Activated T-cell treated with anti-CD3 and anti-CD28 coated beads, Interleukin-2, amount 50 U/mL, for 72 hours (primary cell): ENCODE results near the gene FHOD3. TPM values are rescaled to one million over a fixed set of nuclear protein-coding genes. Genes with fewer than 3 reads are reported as not detected.

Experiments
- ATAC-seq, 2 donors: fragments of 150-1000 bp; cut with Tn5 transposase; replicated peaks in 1 of 2; 2 replicates each; pipeline ENCODE4 v1.10.0; 2021; ENCODE audit warnings: moderate library complexity in 2 of 2, mild to moderate bottlenecking in 1 of 2
- DNase-seq, 2 donors: peaks; one replicate each; pipeline ENCODE4 v3.0.0; 2021 to 2022; ENCODE audit warnings: mixed read lengths in 1 of 2
- H3K27ac Mint-ChIP-seq: one replicate; pipeline ENCODE4 v1.8.0; 2022; ENCODE audit warnings: mild to moderate bottlenecking, moderate library complexity, mixed read lengths
- H3K27me3 Mint-ChIP-seq: one replicate; pipeline ENCODE4 v1.8.0; 2022; ENCODE audit warnings: low read depth, mixed read lengths
- H3K36me3 Mint-ChIP-seq, 2 donors: one replicate each; pipeline ENCODE4 v1.8.0; 2022; ENCODE audit warnings: mixed read lengths in 2 of 2, mild to moderate bottlenecking in 1 of 2; ENCODE audit not compliant: insufficient read depth in 2 of 2
- H3K4me1 Mint-ChIP-seq: one replicate; pipeline ENCODE4 v1.8.0; 2022; ENCODE audit warnings: low read depth, mixed read lengths
- H3K4me3 Mint-ChIP-seq, 2 donors: one replicate each; pipeline ENCODE4 v1.8.0; 2022; ENCODE audit warnings: mild to moderate bottlenecking in 2 of 2, mixed read lengths in 2 of 2, moderate library complexity in 2 of 2
- H3K9me3 Mint-ChIP-seq, 2 donors: one replicate each; pipeline ENCODE4 v1.8.0; 2022; ENCODE audit warnings: mixed read lengths in 2 of 2
- total RNA-seq, 2 donors: library from RNA; stranded (reverse); gene quantifications; one replicate each; pipeline ENCODE4 v1.2.3, GENCODE V29; 2022

The FHOD3 gene
- total RNA-seq, 2 donors from 2014 or later: 0.28 TPM; not detected in 1

DNA sequence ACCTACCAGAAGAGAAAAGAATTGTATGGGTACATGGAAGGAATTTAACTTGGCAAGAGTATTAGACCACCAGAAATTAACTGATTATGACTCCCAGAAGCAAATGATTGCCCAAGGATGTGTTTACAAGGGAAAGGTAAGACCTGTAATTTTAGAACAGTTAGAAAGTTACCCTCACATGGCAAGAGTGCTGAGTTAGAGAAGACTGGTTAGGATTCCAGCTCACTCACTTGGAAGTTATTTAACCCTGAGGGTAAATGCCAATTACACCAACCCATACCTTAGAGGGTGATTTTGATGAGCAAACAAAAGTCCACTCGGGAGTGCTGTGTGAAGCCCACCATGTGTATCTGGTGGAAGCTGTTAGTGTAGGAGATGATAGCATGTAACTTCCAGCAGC lies 361.1 kb downstream of the FHOD3 start:
- no peaks in the 10 kb centered on the region for H3K4me1 Mint-ChIP-seq
- H3K27ac Mint-ChIP-seq: no peak overlapping the region
- peaks cover 24% of the 10 kb centered on the region for H3K27me3 Mint-ChIP-seq
- no peaks in the 10 kb centered on the region for H3K9me3 Mint-ChIP-seq
- H3K4me3 Mint-ChIP-seq: no peak overlapping the region
- DNase-seq (no peak), ATAC-seq (no peak)
- no peaks in the 10 kb centered on the region for H3K36me3 Mint-ChIP-seq

DNA sequence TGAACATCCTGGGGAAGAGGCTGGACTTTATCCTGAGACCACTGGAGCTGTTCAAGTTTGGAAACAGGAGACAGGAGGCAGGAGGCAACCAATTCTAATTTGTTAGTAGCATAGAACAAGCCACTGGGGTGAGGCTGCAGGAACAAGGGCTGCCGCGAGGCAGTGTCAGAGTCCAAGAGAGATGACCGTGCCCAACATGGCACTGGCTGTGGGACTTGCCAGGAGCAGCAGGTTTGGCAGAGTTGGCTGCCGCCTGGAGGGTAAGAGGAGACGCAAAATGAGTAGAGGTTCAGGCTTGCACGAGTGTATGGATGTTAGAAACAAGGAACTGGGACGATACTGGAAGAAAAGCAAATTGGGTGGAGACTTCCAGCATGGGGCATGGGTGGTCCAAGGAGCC lies 362.8 kb downstream of the FHOD3 start:
- Mint-ChIP-seq H3K4me1 (no peaks in the 10 kb centered on the region), H3K27me3 (peaks cover 18% of the 10 kb centered on the region), H3K9me3 (no peaks in the 10 kb centered on the region), H3K27ac (no peak overlapping the region), H3K4me3 (no peak overlapping the region), H3K36me3 (no peaks in the 10 kb centered on the region)
- DNase-seq (no peak), ATAC-seq (no peak)

DNA sequence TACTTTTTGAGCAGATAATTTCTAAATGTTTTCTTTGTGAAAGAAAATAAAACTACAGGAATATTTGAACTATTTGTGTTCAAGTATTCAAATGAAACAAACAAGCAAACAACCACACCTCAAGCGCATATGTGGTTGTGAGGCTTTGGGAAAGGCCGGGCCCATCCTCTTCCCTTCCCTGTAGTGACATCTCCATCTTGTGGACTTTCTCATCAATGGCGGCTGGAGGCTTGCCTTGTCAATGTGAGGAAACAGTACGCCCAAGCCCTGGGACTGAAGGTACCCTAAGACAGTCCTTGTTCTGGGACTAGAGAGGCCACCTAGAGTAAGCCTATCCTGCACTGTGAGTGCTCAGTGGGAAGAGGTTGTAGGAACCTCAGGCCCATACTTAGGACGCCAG lies 364.5 kb downstream of the FHOD3 start:
- peaks cover 16% of the 10 kb centered on the region for H3K27me3 Mint-ChIP-seq
- no peaks in the 10 kb centered on the region for H3K36me3 Mint-ChIP-seq
- no peak overlapping the region for H3K27ac Mint-ChIP-seq
- DNase-seq: no peak
- no peak overlapping the region for H3K4me3 Mint-ChIP-seq
- H3K4me1 Mint-ChIP-seq: no peaks in the 10 kb centered on the region
- H3K9me3 Mint-ChIP-seq: no peaks in the 10 kb centered on the region
- ATAC-seq: no peak

DNA sequence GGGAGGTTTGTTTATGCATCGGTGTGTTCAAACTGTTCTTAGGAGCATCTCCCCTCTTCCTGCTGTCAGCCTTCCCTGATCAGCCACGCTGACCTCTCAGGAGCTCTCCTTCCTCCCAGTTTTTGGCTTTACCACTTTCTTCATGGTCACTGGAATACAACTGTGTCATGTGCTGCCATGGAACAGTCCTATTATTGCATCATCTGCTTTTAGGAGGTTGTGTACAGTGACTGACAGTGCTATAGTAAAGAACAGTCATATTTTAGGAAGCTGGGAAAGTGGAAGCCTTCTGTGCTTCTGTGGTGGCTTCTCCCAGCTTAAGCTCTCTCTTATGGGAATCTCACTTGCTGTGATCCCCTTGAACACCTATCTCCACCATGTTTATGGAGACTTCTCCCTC lies 365.8 kb downstream of the FHOD3 start:
- Mint-ChIP-seq H3K4me1 (no peaks in the 10 kb centered on the region), H3K36me3 (no peaks in the 10 kb centered on the region), H3K4me3 (no peak overlapping the region), H3K9me3 (no peaks in the 10 kb centered on the region), H3K27ac (no peak overlapping the region), H3K27me3 (peaks cover 10% of the 10 kb centered on the region)
- no peak for DNase-seq
- ATAC-seq: no peak

DNA sequence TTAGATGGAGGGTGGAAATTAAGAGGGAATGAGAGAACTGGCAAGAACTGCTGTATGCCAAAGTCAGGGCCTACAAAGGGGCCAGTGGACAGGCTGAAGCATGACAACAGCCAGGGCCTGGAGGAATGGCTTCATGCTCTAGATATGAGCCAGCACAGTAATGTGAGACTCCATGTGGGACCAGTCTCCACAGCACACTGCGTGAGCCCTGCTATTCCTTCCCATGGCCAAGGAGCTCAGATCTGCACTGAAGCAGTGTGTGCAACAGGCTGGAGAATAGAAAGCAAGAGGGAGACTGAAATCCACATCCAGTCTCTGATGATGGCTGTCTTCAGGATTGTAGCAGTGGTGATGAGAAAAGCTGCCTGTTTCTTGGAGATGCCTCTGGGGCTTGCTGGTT lies 368.4 kb downstream of the FHOD3 start:
- no peak for DNase-seq
- no peak overlapping the region for H3K4me3 Mint-ChIP-seq
- H3K27me3 Mint-ChIP-seq: peaks cover 23% of the 10 kb centered on the region
- H3K36me3 Mint-ChIP-seq: no peaks in the 10 kb centered on the region
- H3K9me3 Mint-ChIP-seq: no peaks in the 10 kb centered on the region
- ATAC-seq: no peak
- H3K4me1 Mint-ChIP-seq: no peaks in the 10 kb centered on the region
- no peak overlapping the region for H3K27ac Mint-ChIP-seq

DNA sequence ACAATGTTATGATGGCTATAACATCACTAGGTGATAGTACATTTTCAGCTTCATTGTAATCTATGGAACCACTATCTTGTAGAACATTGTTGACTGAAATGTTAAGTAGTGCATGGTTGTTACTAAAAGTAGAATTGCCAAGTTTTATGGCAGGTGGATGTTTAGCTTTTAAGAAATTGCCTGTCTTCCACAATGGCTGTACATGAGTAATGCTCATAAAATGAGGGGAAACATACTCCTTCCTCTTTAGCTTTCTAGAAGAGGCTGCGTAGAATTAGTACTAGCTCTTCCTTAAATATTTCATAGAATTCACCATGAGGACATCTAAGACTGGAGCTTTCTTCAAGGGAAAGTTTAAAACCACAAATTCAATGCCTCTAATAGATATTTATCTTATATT lies 370.3 kb downstream of the FHOD3 start:
- ATAC-seq (no peak), DNase-seq (no peak)
- no peaks in the 10 kb centered on the region for H3K4me1 Mint-ChIP-seq
- H3K27me3 Mint-ChIP-seq: peaks cover 39% of the 10 kb centered on the region
- no peak overlapping the region for H3K27ac Mint-ChIP-seq
- no peaks in the 10 kb centered on the region for H3K36me3 Mint-ChIP-seq
- no peak overlapping the region for H3K4me3 Mint-ChIP-seq
- H3K9me3 Mint-ChIP-seq: no peaks in the 10 kb centered on the region

DNA sequence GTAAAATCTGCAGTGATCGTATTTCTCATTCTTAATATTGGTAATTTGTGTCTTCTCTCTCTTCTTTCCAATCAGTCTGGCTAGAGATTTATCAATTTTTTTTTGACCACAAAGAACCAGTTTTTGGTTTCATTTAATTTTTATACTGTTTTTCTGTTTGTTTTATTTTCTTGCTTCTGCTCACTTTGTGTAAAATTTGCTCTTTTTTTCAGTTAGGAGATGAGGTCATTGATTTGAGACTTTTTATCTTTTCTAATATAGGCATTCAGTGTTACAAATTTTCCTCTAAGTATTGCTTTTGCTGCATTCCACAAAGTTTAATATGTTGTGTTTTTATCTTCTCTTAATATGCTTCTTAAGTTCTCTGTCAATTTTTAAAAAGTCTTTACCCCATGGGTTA lies 370.8 kb downstream of the FHOD3 start:
- peaks cover 44% of the 10 kb centered on the region for H3K27me3 Mint-ChIP-seq
- H3K9me3 Mint-ChIP-seq: no peaks in the 10 kb centered on the region

DNA sequence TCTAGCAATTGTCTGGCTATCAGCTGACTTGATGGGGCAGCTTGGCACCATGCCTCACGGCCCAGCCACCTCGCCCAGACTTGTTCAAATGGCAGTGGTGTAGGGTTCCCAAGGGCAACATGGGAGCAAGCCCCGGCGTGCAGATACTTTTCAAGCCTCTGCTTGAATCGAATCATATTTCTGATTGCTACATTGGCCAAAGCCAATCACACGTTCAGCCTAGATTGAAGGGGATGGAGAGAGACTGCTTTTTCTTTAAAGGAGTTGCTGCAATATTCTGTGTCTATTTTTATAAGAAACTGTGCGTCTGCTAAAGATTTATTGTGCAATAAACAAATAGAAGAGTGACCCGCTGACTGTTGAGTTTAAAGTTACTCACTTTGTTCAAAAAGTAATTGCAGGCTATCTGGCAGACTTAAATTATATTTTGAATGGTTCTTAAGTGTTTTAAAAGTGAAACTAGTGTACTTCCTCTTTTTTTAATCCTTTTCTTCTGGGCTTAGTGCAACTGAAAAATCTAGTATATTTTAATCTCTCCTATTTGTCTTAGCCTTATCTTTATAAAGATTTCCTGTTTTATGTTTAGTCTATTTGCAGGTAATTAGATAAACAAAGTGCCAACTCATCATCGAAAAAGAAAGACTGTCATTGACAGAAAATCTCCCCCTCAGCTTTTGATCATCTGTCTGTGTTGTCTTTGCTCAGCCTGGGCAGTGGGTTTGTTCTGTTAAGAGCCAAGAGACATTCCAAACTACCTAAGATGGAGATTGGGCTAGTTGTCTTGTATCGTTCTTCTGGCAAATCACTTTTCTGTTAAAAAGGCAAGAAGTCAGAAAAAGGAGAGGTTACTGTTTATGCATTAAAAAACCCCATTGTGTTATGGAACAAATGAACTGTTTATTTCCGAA lies 375.2 kb downstream of the FHOD3 start:
- Mint-ChIP-seq H3K27me3 (peaks cover 33% of the 10 kb centered on the region), H3K36me3 (no peaks in the 10 kb centered on the region), H3K9me3 (no peaks in the 10 kb centered on the region), H3K4me3 (peak overlapping the region in 1 of 2 donors; percentile 7), H3K4me1 (no peaks in the 10 kb centered on the region), H3K27ac (no peak overlapping the region)
- ATAC-seq (no peak), DNase-seq (no peak)

More for the DNA sequence above, 370.8 kb downstream of the FHOD3 start:
- H3K36me3 Mint-ChIP-seq: no peaks in the 10 kb centered on the region
- ATAC-seq (no peak), DNase-seq (no peak)
- no peak overlapping the region for H3K27ac Mint-ChIP-seq
- H3K4me1 Mint-ChIP-seq: no peaks in the 10 kb centered on the region
- H3K4me3 Mint-ChIP-seq: no peak overlapping the region

DNA sequence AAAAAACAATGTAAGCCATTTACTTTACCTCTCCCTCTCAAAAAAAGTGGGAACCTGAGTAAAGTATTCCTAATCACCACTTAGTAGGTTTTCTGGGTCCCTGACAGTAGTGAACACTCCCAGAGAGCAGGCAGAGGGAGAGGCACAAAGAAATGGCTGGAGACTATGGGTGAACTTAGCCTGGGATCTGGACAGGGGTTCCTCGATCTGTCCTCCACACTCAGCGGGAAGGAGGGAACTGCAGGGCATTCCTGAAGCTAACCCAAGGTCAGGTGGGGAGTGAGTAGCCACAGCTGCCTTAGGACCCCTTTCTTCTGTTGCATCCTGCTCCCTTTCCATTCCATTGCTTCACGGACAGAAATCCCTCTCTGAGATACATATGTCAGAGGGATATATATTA lies 375.9 kb downstream of the FHOD3 start:
- H3K4me3 Mint-ChIP-seq: no peak overlapping the region
- no peak overlapping the region for H3K27ac Mint-ChIP-seq
- H3K4me1 Mint-ChIP-seq: no peaks in the 10 kb centered on the region
- H3K9me3 Mint-ChIP-seq: no peaks in the 10 kb centered on the region
- ATAC-seq (no peak), DNase-seq (no peak)
- no peaks in the 10 kb centered on the region for H3K36me3 Mint-ChIP-seq
- H3K27me3 Mint-ChIP-seq: peaks cover 33% of the 10 kb centered on the region

DNA sequence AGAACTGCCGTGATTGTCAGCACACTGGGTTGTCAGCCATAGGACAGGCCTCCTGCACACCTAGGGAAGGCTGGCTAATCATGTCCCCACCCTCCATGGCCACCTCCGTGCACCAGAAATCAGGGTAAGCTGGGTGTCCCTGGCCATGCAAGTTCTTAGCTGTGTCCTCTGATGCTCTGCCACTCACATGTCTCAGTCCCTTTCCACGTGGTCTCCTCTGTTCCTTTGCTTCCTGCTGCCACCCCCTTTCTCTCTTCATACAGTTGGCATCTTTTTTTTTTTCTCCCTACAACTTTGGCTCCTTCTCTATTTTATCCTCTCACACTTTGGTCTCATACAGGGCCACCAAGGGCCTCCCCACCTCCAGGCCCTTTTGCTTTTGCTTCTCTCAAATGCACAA lies 377.6 kb downstream of the FHOD3 start:
- Mint-ChIP-seq H3K27ac (no peak overlapping the region), H3K36me3 (no peaks in the 10 kb centered on the region), H3K4me3 (no peak overlapping the region), H3K27me3 (peaks cover 28% of the 10 kb centered on the region), H3K4me1 (no peaks in the 10 kb centered on the region), H3K9me3 (no peaks in the 10 kb centered on the region)
- no peak for DNase-seq
- no peak for ATAC-seq

DNA sequence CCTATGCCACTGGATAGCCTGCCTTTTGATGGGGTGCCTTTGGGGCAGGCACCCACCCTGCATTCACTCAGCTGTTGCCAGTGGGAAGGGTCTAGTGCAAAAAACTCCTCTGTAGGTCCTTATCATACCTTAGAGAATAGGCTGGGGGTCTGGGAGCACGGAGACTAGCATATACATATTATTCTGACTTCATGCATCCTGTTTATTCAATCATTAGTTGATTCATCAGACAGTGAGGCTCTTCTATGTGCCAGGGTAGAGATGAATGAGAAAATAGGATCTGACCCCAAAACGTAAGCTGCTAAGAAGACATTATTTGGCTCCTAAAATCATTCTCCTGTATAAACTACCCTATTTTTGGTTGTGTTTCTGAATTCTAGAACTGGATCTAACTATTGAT lies 378.0 kb downstream of the FHOD3 start:
- no peaks in the 10 kb centered on the region for H3K4me1 Mint-ChIP-seq
- no peak overlapping the region for H3K27ac Mint-ChIP-seq
- no peak for DNase-seq
- H3K9me3 Mint-ChIP-seq: no peaks in the 10 kb centered on the region
- H3K36me3 Mint-ChIP-seq: no peaks in the 10 kb centered on the region
- peaks cover 24% of the 10 kb centered on the region for H3K27me3 Mint-ChIP-seq
- ATAC-seq: no peak
- no peak overlapping the region for H3K4me3 Mint-ChIP-seq

DNA sequence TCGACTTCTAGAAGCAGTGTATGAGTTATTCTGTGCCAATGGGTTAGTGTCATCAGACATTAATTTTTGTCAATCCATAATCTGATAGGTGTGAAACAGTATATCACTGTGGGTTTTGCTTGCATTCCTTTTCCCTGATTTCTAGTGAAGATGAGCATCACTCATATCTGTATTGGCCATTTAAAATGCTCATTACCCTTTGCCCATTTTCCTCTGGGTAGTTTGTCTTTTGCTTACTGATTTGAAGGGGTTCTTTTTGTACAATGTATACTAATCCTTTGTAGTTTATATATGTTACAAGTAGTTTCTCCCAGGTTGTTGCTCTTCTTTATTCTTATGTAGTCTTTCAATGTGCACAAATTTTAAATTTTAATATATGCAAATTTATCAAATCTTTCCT lies 379.1 kb downstream of the FHOD3 start:
- H3K4me1 Mint-ChIP-seq: no peaks in the 10 kb centered on the region
- no peaks in the 10 kb centered on the region for H3K36me3 Mint-ChIP-seq
- no peaks in the 10 kb centered on the region for H3K9me3 Mint-ChIP-seq
- DNase-seq: no peak
- no peak overlapping the region for H3K4me3 Mint-ChIP-seq
- peaks cover 15% of the 10 kb centered on the region for H3K27me3 Mint-ChIP-seq
- no peak overlapping the region for H3K27ac Mint-ChIP-seq
- no peak for ATAC-seq

DNA sequence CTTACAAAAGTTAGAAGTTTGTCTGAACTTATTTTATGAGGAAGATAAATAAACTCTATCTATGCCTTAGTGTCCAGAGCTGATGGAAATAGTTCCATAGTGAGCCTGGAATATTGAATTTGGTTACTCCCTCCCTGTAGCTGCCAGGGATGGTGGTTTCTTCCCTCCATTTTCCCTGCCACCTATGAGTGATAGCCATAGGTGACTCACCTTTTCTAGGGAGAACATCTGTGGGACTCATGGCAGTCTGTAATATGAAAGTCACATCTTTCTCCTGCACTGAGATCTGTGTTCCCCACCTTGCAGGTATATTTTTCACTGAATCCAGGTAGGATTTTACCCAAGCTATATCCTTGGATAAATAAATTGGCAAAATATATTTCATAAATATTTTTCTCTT lies 382.5 kb downstream of the FHOD3 start:
- no peaks in the 10 kb centered on the region for H3K4me1 Mint-ChIP-seq
- no peak for DNase-seq
- H3K27me3 Mint-ChIP-seq: peaks cover 10% of the 10 kb centered on the region
- no peak overlapping the region for H3K27ac Mint-ChIP-seq
- H3K4me3 Mint-ChIP-seq: no peak overlapping the region
- H3K9me3 Mint-ChIP-seq: peaks cover 3 to 5% of the 10 kb centered on the region in 2 donors
- ATAC-seq: no peak
- H3K36me3 Mint-ChIP-seq: peaks cover 0 to 2% of the 10 kb centered on the region in 2 donors

DNA sequence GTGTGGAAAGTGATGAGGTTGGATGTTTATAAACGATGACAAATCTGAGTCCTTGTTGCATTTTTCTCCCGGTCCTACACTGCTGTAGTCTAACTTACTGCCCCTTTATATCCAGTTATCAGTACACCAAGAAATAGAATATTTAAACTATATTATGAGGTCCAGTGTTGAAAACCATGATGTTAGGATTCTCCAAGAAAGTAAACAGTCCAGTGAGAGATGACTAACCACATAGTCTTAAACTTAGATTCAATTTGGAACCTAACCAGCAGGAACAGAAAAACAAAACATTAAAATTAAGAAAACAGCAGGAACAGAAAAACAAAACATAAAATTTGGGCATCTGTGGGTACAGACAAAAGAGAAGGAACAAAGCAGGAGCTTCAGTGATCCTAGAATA lies 388.1 kb downstream of the FHOD3 start:
- Mint-ChIP-seq H3K4me3 (no peak overlapping the region), H3K36me3 (peaks cover 0 to 2% of the 10 kb centered on the region in 2 donors), H3K27ac (no peak overlapping the region), H3K4me1 (no peaks in the 10 kb centered on the region), H3K27me3 (peaks cover 16% of the 10 kb centered on the region), H3K9me3 (peaks cover 3 to 5% of the 10 kb centered on the region in 2 donors)
- ATAC-seq: no peak
- DNase-seq: no peak
